Mucosa of stomach (tissue), 1 donor: ENCODE results near the gene EBF3.

Source experiments
- H3K27me3 ChIP-seq: one replicate; pipeline ENCODE4 v1.7.0; 2013; ENCODE audit warnings: mild to moderate bottlenecking, low read length; ENCODE audit not compliant: control insufficient read depth, insufficient read depth
- H3K36me3 ChIP-seq: one replicate; pipeline ENCODE4 v1.7.0; 2013; ENCODE audit warnings: low read length; ENCODE audit not compliant: control insufficient read depth, insufficient read depth
- H3K4me1 ChIP-seq: one replicate; pipeline ENCODE4 v1.7.0; 2013; ENCODE audit warnings: mild to moderate bottlenecking, low read length; ENCODE audit not compliant: control insufficient read depth, insufficient read depth
- H3K4me3 ChIP-seq: one replicate; pipeline ENCODE4 v1.7.0; 2013; ENCODE audit warnings: low read length
- H3K9ac ChIP-seq: one replicate; pipeline ENCODE4 v1.7.0; 2013; ENCODE audit warnings: mild to moderate bottlenecking, low read length, moderate library complexity
- H3K9me3 ChIP-seq: one replicate; pipeline ENCODE4 v1.7.0; 2013; ENCODE audit warnings: mild to moderate bottlenecking, low read length, moderate library complexity; ENCODE audit not compliant: control insufficient read depth
- donor health status: Pancreatic carcinoma.

The EBF3 gene

DNA sequence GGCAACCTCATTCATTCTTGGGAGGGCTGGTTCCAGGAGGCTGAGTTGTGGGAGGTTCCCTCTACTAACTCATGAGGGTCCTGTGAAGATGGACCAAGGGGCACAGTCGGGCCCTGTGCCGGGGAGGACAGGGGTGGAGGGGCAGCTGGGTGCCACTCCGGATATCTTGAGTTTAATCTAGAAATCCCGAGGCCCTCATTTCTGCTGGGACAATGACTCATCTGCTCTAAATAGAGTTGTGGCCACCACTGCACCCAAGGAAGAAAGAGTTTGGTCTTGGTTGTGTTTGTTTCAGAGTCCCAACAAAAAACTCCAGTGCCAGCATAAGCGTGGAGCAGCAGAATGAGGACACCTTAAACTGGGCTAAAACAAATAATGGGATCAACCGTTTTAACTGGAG, 82.4 kb downstream of the EBF3 start:
- H3K27me3 ChIP-seq, result peaks cover 4% of the 10 kb centered on the region
- no peak overlapping the region for H3K4me3 ChIP-seq
- no peaks in the 10 kb centered on the region for H3K9me3 ChIP-seq
- H3K4me1 ChIP-seq, result no peaks in the 10 kb centered on the region
- no peaks in the 10 kb centered on the region for H3K36me3 ChIP-seq
- no peak overlapping the region for H3K9ac ChIP-seq

DNA sequence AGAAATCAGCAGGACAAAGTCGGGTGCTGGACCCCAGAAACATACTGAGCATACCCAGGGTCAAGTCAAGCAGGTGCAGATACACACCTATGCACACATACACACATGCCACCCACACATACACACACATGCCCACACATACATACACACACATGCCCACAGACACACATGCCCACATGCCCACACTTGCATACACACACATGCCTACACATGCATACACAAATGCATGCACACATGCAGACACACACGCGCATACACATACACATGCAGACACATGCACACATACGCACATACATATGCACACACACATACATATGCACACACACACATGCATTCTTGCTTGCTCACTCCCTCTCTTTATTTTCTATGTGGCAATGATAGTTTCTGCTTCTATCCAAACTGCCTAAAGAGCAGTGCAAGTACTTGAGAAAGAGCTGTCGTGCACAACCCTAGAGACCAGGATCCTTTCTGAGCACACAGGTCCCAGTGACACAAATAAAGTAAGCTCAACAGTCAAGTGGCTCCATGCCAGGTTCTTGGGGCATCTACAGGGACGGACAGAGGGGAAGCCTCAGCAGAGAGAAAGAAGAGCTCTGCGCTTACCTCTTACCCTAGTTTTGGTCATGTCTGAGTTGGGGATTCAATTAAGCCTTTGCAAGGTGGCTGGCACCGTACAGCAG, 83.7 kb downstream of the EBF3 start:
- Histone ChIP-seq H3K36me3 (no peaks in the 10 kb centered on the region), H3K4me1 (no peaks in the 10 kb centered on the region), H3K9ac (no peak overlapping the region), H3K27me3 (peaks cover 4% of the 10 kb centered on the region), H3K4me3 (no peak overlapping the region), H3K9me3 (no peaks in the 10 kb centered on the region)

DNA sequence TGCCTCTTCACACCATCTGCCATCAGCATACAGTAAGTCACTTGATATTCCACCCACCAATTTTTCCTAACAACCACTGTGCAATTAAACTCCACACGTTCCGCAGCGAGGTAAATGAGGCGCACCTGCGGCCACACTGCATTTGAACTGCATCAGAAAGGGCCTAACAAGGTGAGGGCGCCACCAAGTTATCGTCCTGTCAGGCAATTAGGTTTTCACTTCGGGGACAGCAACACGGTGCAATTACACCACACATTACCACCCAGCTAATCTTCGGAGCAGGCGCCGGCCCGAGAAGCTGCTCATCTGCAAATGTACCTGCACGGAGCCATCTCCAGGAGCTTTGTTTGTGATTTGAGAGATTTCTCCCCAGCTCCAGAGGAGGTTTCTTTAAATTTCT, 84.4 kb downstream of the EBF3 start:
- Histone ChIP-seq H3K9ac (no peak overlapping the region), H3K36me3 (no peaks in the 10 kb centered on the region), H3K9me3 (no peaks in the 10 kb centered on the region), H3K27me3 (peaks cover 1% of the 10 kb centered on the region), H3K4me3 (no peak overlapping the region), H3K4me1 (no peaks in the 10 kb centered on the region)

DNA sequence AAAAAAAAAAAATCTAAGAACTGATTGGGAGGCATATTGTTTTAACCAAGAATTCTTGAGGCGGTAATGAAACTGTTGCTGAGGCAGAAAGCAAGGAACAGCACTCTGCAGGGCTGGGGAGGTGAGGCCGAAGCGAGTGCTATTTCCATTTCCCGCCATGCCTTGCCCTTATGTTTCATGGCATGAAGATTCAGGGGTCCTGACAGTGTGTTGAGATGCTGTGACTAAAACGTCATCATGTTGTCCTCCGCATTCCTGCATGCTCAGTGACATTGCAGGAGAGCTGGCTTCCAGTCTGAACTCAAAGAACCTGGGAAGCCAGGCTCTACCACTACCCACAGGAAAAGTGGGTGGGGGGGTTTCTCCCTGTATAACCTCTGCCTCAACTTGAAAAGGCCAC, 85.2 kb downstream of the EBF3 start:
- no peaks in the 10 kb centered on the region for H3K4me1 ChIP-seq
- H3K27me3 ChIP-seq, result no peaks in the 10 kb centered on the region
- no peaks in the 10 kb centered on the region for H3K36me3 ChIP-seq
- no peaks in the 10 kb centered on the region for H3K9me3 ChIP-seq
- no peak overlapping the region for H3K9ac ChIP-seq
- no peak overlapping the region for H3K4me3 ChIP-seq

DNA sequence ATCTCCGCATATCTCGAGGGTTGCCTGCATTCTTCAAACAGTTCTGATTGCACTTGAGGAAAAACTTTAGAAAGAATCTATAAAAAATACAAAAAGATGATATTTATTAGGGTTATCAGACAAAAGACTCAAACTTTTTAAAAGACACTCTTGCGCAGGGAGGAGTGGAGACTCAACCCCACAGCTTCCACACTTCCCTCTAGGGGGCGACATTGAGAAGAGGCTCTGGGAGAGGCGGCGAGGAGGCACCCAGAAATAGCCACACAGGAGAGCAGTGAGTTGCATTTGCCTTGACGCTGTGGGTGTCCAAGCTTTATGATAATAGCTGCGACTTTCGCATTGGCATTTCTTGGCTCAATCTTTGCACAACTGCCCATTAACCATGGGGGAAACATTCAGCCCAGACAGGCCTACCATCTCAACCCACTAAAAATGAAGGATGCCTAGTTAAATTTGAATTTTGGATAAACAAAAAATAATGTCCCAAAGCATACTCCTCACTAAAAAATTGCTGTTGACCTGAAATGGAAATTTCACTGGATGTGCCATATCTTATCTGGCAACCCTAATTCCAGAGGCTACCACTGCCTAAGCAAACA, 86.2 kb downstream of the EBF3 start:
- H3K27me3 ChIP-seq, result no peaks in the 10 kb centered on the region
- H3K9ac ChIP-seq, result no peak overlapping the region
- H3K4me1 ChIP-seq, result no peaks in the 10 kb centered on the region
- no peaks in the 10 kb centered on the region for H3K9me3 ChIP-seq
- H3K36me3 ChIP-seq, result no peaks in the 10 kb centered on the region
- no peak overlapping the region for H3K4me3 ChIP-seq

DNA sequence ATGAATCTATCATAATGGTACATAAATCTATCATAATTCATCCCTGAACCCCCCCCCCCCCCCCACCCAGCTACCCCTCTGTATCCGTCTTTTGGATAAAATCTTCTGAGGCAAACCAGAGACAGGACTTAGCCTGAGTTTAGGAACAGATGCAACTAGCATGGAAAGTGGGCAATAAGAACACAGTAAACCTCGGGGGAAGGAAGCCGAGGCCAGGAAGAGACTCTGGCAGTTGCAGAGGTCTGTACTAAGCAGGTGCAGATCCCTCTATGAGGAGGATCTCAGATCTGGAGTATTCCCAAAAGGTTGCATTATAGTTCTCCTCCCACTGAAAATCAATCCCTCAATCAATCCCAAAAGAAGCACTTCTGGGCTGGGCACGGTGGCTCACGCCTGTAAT, 87.2 kb downstream of the EBF3 start:
- Histone ChIP-seq H3K9ac (no peak overlapping the region), H3K4me1 (no peaks in the 10 kb centered on the region), H3K9me3 (no peaks in the 10 kb centered on the region), H3K27me3 (no peaks in the 10 kb centered on the region), H3K36me3 (no peaks in the 10 kb centered on the region), H3K4me3 (no peak overlapping the region)

DNA sequence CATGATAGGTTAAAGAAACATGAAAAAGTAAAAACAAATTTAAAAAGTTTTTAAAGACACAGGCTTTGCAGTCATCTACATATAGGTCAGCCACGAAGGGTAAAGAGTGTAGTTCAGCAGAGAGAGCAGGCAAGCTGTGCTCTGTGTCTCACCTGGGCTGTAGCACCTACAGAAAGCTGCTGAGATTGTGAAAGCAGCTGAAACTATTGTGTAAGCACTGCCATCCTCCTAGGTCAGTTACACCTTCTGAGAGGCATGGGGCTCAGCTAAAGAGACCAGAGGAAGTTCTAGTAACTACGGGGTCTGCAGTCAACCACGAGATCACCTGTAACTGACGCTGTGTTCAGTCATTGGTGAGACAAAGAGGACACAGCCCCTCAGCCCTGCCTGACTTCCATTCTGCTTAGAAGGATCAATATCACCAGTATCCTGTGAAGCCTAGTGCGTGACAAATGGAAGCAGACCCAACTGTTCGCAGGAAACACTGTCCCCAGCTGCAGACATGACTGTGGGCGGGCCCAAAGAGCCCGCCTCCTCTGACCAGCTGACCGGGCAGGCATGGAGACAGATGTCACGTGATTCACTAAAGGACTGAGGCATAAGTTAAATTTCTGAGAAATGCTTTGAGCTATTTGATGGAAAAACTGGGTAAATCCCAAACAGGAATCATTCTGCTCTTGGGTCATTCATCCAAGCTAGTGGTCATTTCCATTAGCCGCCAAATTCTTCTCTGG, 87.9 kb downstream of the EBF3 start:
- Histone ChIP-seq H3K36me3 (no peaks in the 10 kb centered on the region), H3K27me3 (no peaks in the 10 kb centered on the region), H3K4me1 (no peaks in the 10 kb centered on the region), H3K9ac (no peak overlapping the region), H3K9me3 (no peaks in the 10 kb centered on the region), H3K4me3 (no peak overlapping the region)

DNA sequence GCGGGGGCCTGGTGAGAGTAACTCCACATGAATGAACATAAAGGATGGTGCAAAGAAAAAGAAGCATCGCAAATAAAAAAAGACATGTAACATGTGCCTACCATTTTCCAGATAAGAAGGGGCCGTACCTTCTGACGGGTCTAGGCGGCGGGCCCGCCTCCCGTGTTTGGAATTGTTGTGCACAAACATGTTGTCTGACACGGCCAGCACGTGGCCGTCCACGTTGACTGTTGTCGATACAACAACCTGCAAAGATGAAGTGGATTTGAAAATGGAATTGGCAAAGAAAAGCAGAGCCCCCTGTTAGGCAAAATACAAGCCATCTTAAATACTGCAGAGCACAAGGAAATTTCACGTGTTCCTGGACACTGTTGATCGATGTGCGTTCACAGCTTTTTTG, 90.7 kb downstream of the EBF3 start:
- no peaks in the 10 kb centered on the region for H3K36me3 ChIP-seq
- no peaks in the 10 kb centered on the region for H3K9me3 ChIP-seq
- no peak overlapping the region for H3K9ac ChIP-seq
- no peak overlapping the region for H3K4me3 ChIP-seq
- no peaks in the 10 kb centered on the region for H3K27me3 ChIP-seq
- no peaks in the 10 kb centered on the region for H3K4me1 ChIP-seq

DNA sequence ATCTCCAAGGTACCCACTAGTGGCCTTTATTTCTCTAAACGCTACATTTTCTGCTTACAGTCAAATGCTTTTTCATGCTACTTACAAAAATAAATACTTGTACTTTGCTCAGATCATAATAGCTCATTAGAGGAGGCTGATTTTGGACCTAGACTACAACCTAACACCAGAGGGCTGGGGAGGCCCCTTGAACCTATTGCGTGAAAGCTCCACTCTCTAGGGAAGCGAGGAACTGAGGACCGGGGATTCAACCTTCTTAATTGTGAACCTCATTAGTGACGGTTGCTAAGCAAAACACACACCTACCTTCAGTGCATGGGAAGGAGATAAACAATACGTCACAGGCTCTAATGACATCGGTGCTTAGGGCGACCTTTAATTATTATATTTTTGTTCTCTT, 92.1 kb downstream of the EBF3 start:
- H3K27me3 ChIP-seq, result no peaks in the 10 kb centered on the region
- H3K9ac ChIP-seq, result no peak overlapping the region
- no peaks in the 10 kb centered on the region for H3K4me1 ChIP-seq
- no peak overlapping the region for H3K4me3 ChIP-seq
- H3K36me3 ChIP-seq, result no peaks in the 10 kb centered on the region
- H3K9me3 ChIP-seq, result no peaks in the 10 kb centered on the region

DNA sequence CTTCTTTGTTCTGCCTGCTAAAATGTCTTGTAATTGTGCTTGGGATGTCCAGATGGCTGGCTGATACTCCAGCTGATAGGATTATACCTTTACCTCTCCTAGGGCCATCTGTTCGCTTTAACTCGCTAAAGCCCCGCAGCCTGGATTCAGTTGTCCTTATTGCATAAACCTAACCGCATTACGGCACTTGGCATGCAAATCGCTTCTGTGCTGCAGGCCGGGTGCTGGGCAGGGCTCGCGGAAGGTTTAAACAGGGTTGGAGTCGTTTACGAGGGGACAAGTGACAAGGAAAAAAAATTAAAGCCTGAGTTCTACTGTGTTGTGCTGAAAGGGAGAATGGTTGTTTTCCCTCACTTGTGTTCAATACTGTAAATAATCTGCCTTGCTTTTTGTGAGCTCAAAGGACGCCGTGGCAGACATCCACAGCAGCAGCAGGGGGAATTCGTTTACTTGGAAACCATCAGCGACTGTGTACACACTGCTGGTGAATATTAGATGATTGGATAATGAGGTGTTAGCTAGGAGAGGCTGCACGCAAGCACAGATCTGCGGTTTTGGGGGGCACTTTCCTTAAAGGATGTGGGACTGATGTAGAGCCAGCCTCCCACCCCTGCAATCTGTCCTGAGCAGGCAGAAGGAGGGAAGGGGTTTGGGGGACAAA, 93.0 kb downstream of the EBF3 start:
- H3K9me3 ChIP-seq, result no peaks in the 10 kb centered on the region
- no peaks in the 10 kb centered on the region for H3K4me1 ChIP-seq
- H3K9ac ChIP-seq, result no peak overlapping the region
- H3K36me3 ChIP-seq, result no peaks in the 10 kb centered on the region
- H3K27me3 ChIP-seq, result no peaks in the 10 kb centered on the region
- no peak overlapping the region for H3K4me3 ChIP-seq

DNA sequence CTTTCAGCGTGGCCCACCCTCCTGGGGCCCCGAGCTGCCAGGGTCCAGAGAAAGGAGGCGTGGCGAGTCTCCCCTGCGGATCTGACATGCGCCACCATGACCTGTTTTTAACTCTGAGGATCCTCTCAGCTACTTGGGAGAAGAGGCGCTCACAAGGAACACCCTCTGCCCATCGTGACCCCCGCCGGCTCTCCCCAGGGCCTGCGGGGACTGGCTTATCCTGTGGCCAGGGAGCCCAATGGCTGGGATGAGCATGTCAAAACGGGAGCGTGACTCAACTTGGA, 93.7 kb downstream of the EBF3 start:
- Histone ChIP-seq H3K4me1 (no peaks in the 10 kb centered on the region), H3K36me3 (no peaks in the 10 kb centered on the region), H3K4me3 (no peak overlapping the region), H3K9me3 (no peaks in the 10 kb centered on the region), H3K27me3 (no peaks in the 10 kb centered on the region), H3K9ac (no peak overlapping the region)
